Dermis lymphatic vessel endothelial cell (primary cell): ENCODE measurements around the gene YBX3. TPM values are rescaled to one million over a fixed set of nuclear protein-coding genes. Genes with fewer than 3 reads are reported as not detected.

ENCODE experiments used
- total RNA-seq: library from RNA; depleted of rRNA; stranded (reverse); fragments of >200 nt; gene quantifications from 2 replicates; pipeline ENCODE4 v1.2.1, GENCODE V29; 2014

The YBX3 gene
- total RNA-seq = 128 and 157 TPM in 2 replicates

GRCh38 chr12:10722905-10723746 is at the start of gene YBX3:
TSS of gene YBX3 (minus strand) at chr12:10723323. CDS start at chr12:10723111, 212 bp downstream.

GRCh38 chr12:10673659-10674384 is 49.3 kb downstream of the YBX3 start, which contains the start of gene STYK1:
TSS of gene STYK1 (minus strand) at chr12:10674052. CDS start at chr12:10634618, 39,434 bp downstream.

Other genes with a start within 250 kb of the YBX3 start
- 0.54 and 1.4 TPM in 2 replicates for gene EIF2S3B, start 217.4 kb downstream of the YBX3 start, total RNA-seq
- 10.7 and 12.5 TPM in 2 replicates for gene MAGOHB, start 109.7 kb downstream of the YBX3 start, total RNA-seq
- gene STYK1, start 49.3 kb downstream of the YBX3 start, total RNA-seq = 2.7 and 7.8 TPM in 2 replicates
- gene TAS2R7, start 79.3 kb upstream of the YBX3 start, total RNA-seq = 0.09 TPM in 1 of 2 replicates, not detected in the other
- gene TAS2R8, start 84.0 kb upstream of the YBX3 start, total RNA-seq = 0.09 and 0.11 TPM in 2 replicates
- gene TAS2R9, start 86.8 kb upstream of the YBX3 start, total RNA-seq = 0.09 and 0.11 TPM in 2 replicates
- gene TAS2R10, start 103.0 kb upstream of the YBX3 start, total RNA-seq = 0.43 and 0.77 TPM in 2 replicates
- gene PRR4, start 126.2 kb upstream of the YBX3 start, total RNA-seq = 0.17 and 0.22 TPM in 2 replicates
- 7.6 and 10.3 TPM in 2 replicates for gene PRH1, start 160.9 kb upstream of the YBX3 start, total RNA-seq
- gene TAS2R13, start 186.2 kb upstream of the YBX3 start, total RNA-seq = 0.54 and 1.0 TPM in 2 replicates
- gene PRH2, start 205.9 kb upstream of the YBX3 start, total RNA-seq = 0.09 TPM in 1 of 2 replicates, not detected in the other
- gene TAS2R14, start 215.9 kb upstream of the YBX3 start, total RNA-seq = 1.5 and 1.6 TPM in 2 replicates